Thymus (tissue), 11 donors: Measurements from ENCODE around the gene PGS1. TPM values are rescaled to one million over a fixed set of nuclear protein-coding genes. Genes with fewer than 3 reads are reported as not detected.
A peak's percentile ranks its signal among the peaks of the same experiment; 100 is the strongest.

Experiments used
- DNase-seq, 9 donors: peaks; one replicate each; pipeline ENCODE4 v3.0.0-alpha.2; 2013; ENCODE audit warnings: low spot score in 9 of 9, low read depth in 6 of 9, missing footprints in 1 of 9
- H3K27ac ChIP-seq, 2 donors: one replicate each; pipeline ENCODE4 v1.5.1; 2013; ENCODE audit warnings: control low read depth in 1 of 2, low read depth in 1 of 2, low read length in 1 of 2, mild to moderate bottlenecking in 1 of 2, moderate library complexity in 1 of 2
- H3K27me3 ChIP-seq, 2 donors: one replicate each; pipeline ENCODE4 v1.5.1; 2013; ENCODE audit warnings: low read length in 1 of 2; ENCODE audit not compliant: control insufficient read depth in 2 of 2, insufficient read depth in 1 of 2
- H3K36me3 ChIP-seq, 2 donors: one replicate each; pipeline ENCODE4 v1.5.1; 2013; ENCODE audit warnings: low read length in 1 of 2, mild to moderate bottlenecking in 1 of 2, moderate library complexity in 1 of 2; ENCODE audit not compliant: control insufficient read depth in 2 of 2, insufficient read depth in 2 of 2
- H3K4me1 ChIP-seq, 2 donors: one replicate each; pipeline ENCODE4 v1.5.1; 2013; ENCODE audit warnings: low read length in 2 of 2; ENCODE audit not compliant: control insufficient read depth in 2 of 2, insufficient read depth in 2 of 2
- H3K4me3 ChIP-seq, 2 donors: one replicate each; pipeline ENCODE4 v1.5.1; 2013; ENCODE audit warnings: low read length in 2 of 2, control low read depth in 1 of 2, mild to moderate bottlenecking in 1 of 2
- H3K9me3 ChIP-seq, 2 donors: one replicate each; pipeline ENCODE4 v1.5.1; 2013; ENCODE audit warnings: low read length in 1 of 2, mild to moderate bottlenecking in 1 of 2; ENCODE audit not compliant: control insufficient read depth in 2 of 2, insufficient read depth in 1 of 2
- WGBS: extraction: QIAGEN DNeasy Blood & Tissue Kit; methylation state at CpG from one replicate; pipeline ENCODE4 v1.1.7; 2013; 5-methylcytosine and 5-hydroxymethylcytosine counted together
- polyA plus RNA-seq: library from polyadenylated mRNA; stranded (reverse); fragments of 200-250 nt; gene quantifications from one replicate; pipeline ENCODE4 v1.2.3, GENCODE V29; 2013
- total RNA-seq: library from RNA; stranded (reverse); fragments of 120-200 nt; gene quantifications from one replicate; pipeline ENCODE4 v1.2.4, GENCODE V29; 2013
- donor health status: healthy.

Gene PGS1
- total and polyA plus RNA-seq, 2 donors, result 32.1 to 34.6 TPM

DNA sequence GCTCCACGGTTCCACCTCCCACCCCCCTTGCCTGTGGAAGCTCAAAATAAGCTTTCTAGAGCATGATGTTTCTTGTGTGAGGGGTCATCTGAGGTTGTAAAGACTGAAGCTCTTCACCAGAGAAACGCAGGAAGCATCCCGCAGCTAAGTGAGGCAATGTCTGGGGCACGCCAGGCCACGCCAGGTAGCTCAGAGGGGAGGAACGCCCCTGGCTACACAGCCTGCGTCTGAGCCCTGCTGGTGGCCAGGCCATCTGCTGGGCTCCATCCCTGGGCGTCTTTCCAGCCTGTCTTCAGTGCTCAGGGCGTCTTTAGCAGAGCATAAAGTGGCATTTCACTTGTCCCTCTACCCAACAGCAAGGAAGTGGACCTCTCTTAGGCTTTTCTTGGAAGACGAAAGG is 33.8 kb upstream of the PGS1 start:
- 95% methylated on average over 10 of the region's 10 CpGs for WGBS
- Histone ChIP-seq H3K4me3 (no peak overlapping the region), H3K4me1 (peaks cover 33 to 64% of the 10 kb centered on the region in 2 donors), H3K27ac (no peak overlapping the region), H3K27me3 (peaks cover 11 to 37% of the 10 kb centered on the region in 2 donors), H3K36me3 (no peaks in the 10 kb centered on the region), H3K9me3 (peaks cover 0 to 8% of the 10 kb centered on the region in 2 donors)
- no peak for DNase-seq

DNA sequence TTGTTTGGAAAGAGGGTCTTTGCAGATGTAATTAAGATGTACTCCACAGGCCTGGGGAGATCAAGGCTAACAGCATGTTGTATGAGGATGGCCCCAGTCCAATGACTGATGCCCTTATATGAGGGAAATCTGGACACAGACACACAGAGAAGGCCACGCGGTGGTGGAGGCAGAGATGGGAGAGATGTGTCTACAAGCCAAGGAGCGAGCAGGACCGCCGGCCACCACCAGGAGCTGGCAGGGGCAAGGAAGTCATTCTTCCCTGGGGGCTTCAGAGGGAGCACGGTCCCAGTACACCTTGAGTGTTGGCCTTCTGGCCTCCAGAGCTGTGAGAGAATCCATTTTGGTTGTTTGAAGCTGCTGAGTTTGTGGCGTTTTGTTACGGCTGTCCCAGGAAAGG is 33.3 kb upstream of the PGS1 start:
- DNase-seq, result no peak
- Histone ChIP-seq H3K27ac (no peak overlapping the region), H3K9me3 (peaks cover 0 to 8% of the 10 kb centered on the region in 2 donors), H3K27me3 (peaks cover 11 to 32% of the 10 kb centered on the region in 2 donors), H3K4me3 (no peak overlapping the region), H3K4me1 (peaks cover 33 to 65% of the 10 kb centered on the region in 2 donors), H3K36me3 (no peaks in the 10 kb centered on the region)
- WGBS, result 98% methylated on average over 8 of the region's 8 CpGs

DNA sequence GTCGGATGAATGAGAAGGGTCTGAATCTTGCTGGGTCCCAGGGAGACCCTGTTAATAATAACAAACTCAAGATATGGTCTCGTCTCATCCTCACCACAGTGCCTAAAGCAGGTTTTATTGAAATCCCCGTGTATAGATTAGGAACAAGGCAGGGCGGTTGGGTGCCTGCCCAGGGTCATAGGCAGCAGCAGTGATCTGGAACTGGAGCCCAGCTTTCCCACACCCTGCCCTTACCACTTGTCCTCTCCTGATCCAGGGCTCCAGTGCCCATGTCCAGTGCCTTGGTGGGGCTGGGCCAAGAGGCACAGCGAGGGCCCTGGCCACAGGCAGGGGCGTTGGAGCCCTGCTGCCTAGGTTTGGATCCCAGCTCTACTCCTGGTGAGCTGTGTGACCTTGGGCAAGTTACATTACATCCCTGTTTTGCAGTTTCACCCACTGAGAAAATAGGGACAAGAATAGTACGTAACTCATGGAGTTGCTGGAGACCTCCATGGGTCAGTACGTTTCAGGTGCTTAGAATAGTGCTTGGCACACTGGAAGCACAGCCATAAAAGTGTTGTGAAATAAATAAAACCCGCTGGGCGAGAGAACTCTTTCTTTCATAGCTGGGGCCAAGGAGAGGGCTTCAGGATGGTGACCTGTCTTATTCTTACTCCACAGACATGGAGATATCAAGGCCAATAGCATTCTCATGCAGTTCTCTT is 32.5 kb upstream of the PGS1 start:
- Histone ChIP-seq H3K4me3 (no peak overlapping the region), H3K4me1 (peaks cover 31 to 64% of the 10 kb centered on the region in 2 donors), H3K9me3 (peaks cover 0 to 5% of the 10 kb centered on the region in 2 donors), H3K27me3 (peaks cover 11 to 25% of the 10 kb centered on the region in 2 donors), H3K36me3 (no peaks in the 10 kb centered on the region), H3K27ac (no peak overlapping the region)
- no peak for DNase-seq
- WGBS, result 97% methylated on average over 10 of the region's 10 CpGs

DNA sequence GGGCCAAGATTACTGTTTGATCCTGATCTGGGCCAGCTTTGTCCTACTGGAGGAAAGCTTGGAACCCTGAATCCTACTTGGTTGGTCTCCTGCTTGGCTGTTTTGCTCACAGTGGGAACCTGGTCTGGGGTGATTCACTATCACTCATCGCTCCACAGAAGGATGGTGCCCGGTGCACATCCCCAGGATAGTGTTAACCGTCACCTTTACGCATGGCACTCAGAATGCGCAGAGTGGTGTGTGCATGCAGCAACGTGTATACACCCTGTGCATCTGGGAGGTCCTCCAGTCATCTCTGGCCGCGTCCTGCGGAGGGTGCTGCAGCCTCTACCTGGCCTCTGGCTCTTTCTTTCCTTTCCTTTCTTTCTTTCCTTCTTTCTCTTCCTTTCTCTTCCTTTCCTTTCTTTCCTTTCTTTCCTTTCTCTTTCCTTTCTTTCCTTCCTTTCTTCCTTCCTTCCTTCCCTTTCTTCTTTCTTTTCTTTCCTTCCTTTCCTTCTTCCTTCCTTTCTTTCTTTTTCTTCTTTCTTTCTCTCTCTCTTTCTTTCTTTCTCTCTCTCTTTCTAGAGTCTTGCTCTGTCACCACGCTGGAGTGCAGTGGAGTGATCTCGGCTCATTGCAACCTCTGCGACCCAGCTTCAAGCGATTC is 31.7 kb upstream of the PGS1 start:
- Histone ChIP-seq H3K27ac (no peak overlapping the region), H3K27me3 (peaks cover 6 to 23% of the 10 kb centered on the region in 2 donors), H3K36me3 (no peaks in the 10 kb centered on the region), H3K4me3 (no peak overlapping the region), H3K9me3 (peaks cover 0 to 3% of the 10 kb centered on the region in 2 donors), H3K4me1 (peaks cover 27 to 66% of the 10 kb centered on the region in 2 donors)
- WGBS, result 92% methylated on average over 13 of the region's 13 CpGs
- DNase-seq, result no peak

DNA sequence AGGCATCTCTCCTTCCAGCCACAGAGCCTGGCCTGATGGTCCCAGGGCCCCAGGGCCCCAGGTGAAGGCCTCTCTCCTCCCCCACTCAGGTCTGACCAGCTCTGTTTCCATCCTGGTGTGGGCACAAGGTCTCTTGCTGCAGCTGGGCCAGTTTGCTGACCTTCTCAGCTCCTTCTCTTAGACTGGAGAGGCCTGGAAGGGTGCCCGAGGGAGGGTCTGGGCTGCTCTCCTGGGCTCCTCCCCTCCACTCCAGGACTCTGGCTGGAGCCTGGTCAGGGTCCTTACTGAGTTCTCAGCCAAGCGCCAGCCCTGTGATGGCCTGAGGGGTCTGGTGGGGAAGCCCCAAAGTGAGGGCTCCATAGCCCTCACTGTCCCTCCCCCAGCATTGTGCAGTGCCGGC is 31.0 kb upstream of the PGS1 start:
- H3K4me1 ChIP-seq, result peaks cover 24 to 67% of the 10 kb centered on the region in 2 donors
- H3K27me3 ChIP-seq, result peaks cover 0 to 22% of the 10 kb centered on the region in 2 donors
- H3K4me3 ChIP-seq, result no peak overlapping the region
- H3K27ac ChIP-seq, result no peak overlapping the region
- no peaks in the 10 kb centered on the region for H3K36me3 ChIP-seq
- DNase-seq, result no peak
- 96% methylated on average over 3 of the region's 3 CpGs for WGBS
- H3K9me3 ChIP-seq, result peaks cover 0 to 3% of the 10 kb centered on the region in 2 donors

GRCh38 chr17:78348055-78348770 is 30.2 kb upstream of the PGS1 start:
- WGBS, result 92% methylated on average over 9 of the region's 9 CpGs
- no peak for DNase-seq
- no peaks in the 10 kb centered on the region for H3K9me3 ChIP-seq
- H3K27me3 ChIP-seq, result peaks cover 0 to 20% of the 10 kb centered on the region in 2 donors
- H3K4me3 ChIP-seq, result no peak overlapping the region
- H3K4me1 ChIP-seq, result peaks cover 23 to 65% of the 10 kb centered on the region in 2 donors
- no peaks in the 10 kb centered on the region for H3K36me3 ChIP-seq
- no peak overlapping the region for H3K27ac ChIP-seq

DNA sequence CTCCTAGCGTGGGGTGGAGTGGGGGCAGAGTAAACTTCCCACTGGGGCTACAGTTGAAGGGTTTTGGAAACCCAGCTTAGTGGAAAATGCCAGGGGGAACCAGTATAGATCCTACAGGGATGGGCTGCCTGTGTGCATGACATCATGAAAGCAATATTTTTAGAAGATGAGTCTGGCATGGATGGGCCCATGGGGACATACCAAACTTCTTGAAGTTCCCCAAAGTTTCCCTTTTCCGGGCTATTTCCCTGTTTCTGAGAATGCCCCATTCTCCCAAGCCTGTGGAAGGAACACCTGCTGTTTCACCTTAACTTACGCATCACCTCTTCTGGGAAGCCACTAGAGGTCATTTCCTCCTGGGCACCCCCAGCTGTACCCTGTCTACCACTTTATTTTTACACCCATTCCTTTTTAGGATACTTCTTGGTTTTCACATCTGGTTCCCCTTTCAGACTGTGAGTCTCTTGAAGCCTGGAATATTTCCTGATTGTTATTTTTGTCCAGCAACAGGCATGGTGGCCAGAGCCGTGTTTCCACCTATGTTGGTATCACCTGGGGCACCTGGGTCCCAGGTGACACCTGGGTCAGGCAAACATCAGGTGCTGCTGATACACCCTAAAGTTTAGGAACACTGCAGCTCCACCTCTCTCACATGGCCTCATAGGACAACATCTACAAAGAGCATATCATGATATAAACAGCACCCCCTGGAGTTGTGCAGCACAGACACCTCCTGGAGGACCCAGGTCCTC is 28.4 kb upstream of the PGS1 start:
- 72% methylated on average over 4 of the region's 4 CpGs for WGBS

GRCh38 chr17:78351449-78352006 is 26.9 kb upstream of the PGS1 start:
- peak overlapping the region; percentile 61 to 75 for H3K27ac ChIP-seq
- peaks cover 0 to 8% of the 10 kb centered on the region in 2 donors for H3K9me3 ChIP-seq
- peaks cover 35 to 71% of the 10 kb centered on the region in 2 donors for H3K4me1 ChIP-seq
- 89% methylated on average over 16 of the region's 16 CpGs for WGBS
- peaks cover 0 to 23% of the 10 kb centered on the region in 2 donors for H3K27me3 ChIP-seq
- H3K4me3 ChIP-seq, result no peak overlapping the region
- peaks cover 0 to 5% of the 10 kb centered on the region in 2 donors for H3K36me3 ChIP-seq
- no peak for DNase-seq

More for the DNA sequence above, 28.4 kb upstream of the PGS1 start:
- no peak overlapping the region for H3K4me3 ChIP-seq
- H3K9me3 ChIP-seq, result no peaks in the 10 kb centered on the region
- peaks cover 0 to 25% of the 10 kb centered on the region in 2 donors for H3K27me3 ChIP-seq
- no peaks in the 10 kb centered on the region for H3K36me3 ChIP-seq
- peaks cover 20 to 65% of the 10 kb centered on the region in 2 donors for H3K4me1 ChIP-seq
- DNase-seq, result no peak
- no peak overlapping the region for H3K27ac ChIP-seq
